ENCODE data around the gene FYB1.

DNA sequence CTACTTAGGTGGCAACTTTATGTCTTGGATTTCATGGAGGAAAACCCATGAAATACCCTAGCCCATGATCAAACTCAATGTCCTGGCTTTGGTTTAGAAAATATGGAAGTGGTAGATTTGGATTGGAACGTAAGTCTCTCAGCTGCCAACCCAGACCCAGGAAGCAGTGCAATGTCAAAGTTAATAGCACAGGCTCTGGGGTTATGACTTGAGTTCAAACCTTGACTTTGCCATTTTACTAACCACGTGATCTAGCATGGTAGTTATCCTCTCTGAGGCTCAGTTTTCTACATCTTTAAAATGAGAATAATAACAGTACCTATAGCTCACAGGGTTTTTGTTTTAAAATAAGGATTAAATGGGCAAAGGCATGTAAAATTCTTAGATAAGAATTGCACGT, 13.8 kb downstream of the FYB1 start:
- TF ChIP-seq, protein P1, sequence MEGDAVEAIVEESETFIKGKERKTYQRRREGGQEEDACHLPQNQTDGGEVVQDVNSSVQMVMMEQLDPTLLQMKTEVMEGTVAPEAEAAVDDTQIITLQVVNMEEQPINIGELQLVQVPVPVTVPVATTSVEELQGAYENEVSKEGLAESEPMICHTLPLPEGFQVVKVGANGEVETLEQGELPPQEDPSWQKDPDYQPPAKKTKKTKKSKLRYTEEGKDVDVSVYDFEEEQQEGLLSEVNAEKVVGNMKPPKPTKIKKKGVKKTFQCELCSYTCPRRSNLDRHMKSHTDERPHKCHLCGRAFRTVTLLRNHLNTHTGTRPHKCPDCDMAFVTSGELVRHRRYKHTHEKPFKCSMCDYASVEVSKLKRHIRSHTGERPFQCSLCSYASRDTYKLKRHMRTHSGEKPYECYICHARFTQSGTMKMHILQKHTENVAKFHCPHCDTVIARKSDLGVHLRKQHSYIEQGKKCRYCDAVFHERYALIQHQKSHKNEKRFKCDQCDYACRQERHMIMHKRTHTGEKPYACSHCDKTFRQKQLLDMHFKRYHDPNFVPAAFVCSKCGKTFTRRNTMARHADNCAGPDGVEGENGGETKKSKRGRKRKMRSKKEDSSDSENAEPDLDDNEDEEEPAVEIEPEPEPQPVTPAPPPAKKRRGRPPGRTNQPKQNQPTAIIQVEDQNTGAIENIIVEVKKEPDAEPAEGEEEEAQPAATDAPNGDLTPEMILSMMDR (conservative IDR thresholded peaks at IDR 0.05 in 1 of 2, IDR thresholded peaks at IDR 0.05 in 1 of 2; ENCODE audit: low read depth in 1 of 2, low read length in 2 of 2), result no peak
- no peak for TF ChIP-seq EZH2 (IDR thresholded peaks at IDR 0.05; ENCODE audit: low read length, missing control alignments)

All from fibroblast of lung (primary cell).